Measurements from ENCODE around the gene ITIH4. TPM values are rescaled to one million over a fixed set of nuclear protein-coding genes. Genes with fewer than 3 reads are reported as not detected.

ITIH4 gene
- total RNA-seq, 1 experiment from 2014 or later = 2.4 TPM

DNA sequence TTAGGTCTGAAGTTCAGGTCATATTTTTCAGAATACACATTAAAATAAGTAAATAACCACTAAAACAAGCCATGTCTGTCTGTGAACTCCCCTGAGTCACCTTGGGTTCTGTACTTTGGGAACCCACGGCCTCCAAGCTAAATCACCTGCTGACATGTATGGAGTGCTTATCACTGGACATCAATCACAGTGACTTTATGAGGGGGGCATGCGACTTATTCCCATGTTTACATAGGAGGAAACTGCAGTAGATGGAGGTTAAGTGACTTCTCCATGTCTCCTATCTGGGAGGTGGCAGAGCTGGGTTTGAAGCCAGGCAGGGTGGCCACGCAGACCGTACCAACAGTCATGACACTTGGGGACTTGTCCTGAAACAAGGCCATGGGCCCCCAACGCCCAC lies 8.1 kb downstream of the ITIH4 start (continued):
- no peak for TF ChIP-seq TEAD4 (CRISPR knock-in tag; IDR thresholded peaks at IDR 0.05)
- no peak for TF ChIP-seq ATF1 (CRISPR knock-in tag; IDR thresholded peaks at IDR 0.05)
- TF ChIP-seq, protein P1, sequence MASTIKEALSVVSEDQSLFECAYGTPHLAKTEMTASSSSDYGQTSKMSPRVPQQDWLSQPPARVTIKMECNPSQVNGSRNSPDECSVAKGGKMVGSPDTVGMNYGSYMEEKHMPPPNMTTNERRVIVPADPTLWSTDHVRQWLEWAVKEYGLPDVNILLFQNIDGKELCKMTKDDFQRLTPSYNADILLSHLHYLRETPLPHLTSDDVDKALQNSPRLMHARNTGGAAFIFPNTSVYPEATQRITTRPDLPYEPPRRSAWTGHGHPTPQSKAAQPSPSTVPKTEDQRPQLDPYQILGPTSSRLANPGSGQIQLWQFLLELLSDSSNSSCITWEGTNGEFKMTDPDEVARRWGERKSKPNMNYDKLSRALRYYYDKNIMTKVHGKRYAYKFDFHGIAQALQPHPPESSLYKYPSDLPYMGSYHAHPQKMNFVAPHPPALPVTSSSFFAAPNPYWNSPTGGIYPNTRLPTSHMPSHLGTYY (CRISPR knock-in tag; IDR thresholded peaks at IDR 0.05) = no peak
- no peak for TF ChIP-seq ZNF138 (CRISPR knock-in tag; conservative IDR thresholded peaks at IDR 0.05)
- TF ChIP-seq, protein P2, sequence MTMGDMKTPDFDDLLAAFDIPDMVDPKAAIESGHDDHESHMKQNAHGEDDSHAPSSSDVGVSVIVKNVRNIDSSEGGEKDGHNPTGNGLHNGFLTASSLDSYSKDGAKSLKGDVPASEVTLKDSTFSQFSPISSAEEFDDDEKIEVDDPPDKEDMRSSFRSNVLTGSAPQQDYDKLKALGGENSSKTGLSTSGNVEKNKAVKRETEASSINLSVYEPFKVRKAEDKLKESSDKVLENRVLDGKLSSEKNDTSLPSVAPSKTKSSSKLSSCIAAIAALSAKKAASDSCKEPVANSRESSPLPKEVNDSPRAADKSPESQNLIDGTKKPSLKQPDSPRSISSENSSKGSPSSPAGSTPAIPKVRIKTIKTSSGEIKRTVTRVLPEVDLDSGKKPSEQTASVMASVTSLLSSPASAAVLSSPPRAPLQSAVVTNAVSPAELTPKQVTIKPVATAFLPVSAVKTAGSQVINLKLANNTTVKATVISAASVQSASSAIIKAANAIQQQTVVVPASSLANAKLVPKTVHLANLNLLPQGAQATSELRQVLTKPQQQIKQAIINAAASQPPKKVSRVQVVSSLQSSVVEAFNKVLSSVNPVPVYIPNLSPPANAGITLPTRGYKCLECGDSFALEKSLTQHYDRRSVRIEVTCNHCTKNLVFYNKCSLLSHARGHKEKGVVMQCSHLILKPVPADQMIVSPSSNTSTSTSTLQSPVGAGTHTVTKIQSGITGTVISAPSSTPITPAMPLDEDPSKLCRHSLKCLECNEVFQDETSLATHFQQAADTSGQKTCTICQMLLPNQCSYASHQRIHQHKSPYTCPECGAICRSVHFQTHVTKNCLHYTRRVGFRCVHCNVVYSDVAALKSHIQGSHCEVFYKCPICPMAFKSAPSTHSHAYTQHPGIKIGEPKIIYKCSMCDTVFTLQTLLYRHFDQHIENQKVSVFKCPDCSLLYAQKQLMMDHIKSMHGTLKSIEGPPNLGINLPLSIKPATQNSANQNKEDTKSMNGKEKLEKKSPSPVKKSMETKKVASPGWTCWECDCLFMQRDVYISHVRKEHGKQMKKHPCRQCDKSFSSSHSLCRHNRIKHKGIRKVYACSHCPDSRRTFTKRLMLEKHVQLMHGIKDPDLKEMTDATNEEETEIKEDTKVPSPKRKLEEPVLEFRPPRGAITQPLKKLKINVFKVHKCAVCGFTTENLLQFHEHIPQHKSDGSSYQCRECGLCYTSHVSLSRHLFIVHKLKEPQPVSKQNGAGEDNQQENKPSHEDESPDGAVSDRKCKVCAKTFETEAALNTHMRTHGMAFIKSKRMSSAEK (CRISPR knock-in tag; IDR thresholded peaks at IDR 0.05; ENCODE audit: borderline replicate concordance) = no peak
- no peak for TF ChIP-seq NFE2L1 (CRISPR knock-in tag; IDR thresholded peaks at IDR 0.05)
- no peak for TF ChIP-seq FOXK1 (CRISPR knock-in tag; IDR thresholded peaks at IDR 0.05)
- TF ChIP-seq, protein P3, sequence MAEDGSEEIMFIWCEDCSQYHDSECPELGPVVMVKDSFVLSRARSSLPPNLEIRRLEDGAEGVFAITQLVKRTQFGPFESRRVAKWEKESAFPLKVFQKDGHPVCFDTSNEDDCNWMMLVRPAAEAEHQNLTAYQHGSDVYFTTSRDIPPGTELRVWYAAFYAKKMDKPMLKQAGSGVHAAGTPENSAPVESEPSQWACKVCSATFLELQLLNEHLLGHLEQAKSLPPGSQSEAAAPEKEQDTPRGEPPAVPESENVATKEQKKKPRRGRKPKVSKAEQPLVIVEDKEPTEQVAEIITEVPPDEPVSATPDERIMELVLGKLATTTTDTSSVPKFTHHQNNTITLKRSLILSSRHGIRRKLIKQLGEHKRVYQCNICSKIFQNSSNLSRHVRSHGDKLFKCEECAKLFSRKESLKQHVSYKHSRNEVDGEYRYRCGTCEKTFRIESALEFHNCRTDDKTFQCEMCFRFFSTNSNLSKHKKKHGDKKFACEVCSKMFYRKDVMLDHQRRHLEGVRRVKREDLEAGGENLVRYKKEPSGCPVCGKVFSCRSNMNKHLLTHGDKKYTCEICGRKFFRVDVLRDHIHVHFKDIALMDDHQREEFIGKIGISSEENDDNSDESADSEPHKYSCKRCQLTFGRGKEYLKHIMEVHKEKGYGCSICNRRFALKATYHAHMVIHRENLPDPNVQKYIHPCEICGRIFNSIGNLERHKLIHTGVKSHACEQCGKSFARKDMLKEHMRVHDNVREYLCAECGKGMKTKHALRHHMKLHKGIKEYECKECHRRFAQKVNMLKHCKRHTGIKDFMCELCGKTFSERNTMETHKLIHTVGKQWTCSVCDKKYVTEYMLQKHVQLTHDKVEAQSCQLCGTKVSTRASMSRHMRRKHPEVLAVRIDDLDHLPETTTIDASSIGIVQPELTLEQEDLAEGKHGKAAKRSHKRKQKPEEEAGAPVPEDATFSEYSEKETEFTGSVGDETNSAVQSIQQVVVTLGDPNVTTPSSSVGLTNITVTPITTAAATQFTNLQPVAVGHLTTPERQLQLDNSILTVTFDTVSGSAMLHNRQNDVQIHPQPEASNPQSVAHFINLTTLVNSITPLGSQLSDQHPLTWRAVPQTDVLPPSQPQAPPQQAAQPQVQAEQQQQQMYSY (CRISPR knock-in tag; IDR thresholded peaks at IDR 0.05) = no peak
- no peak for TF ChIP-seq NFYB (CRISPR knock-in tag; conservative IDR thresholded peaks at IDR 0.05; ENCODE audit: low read depth)

DNA sequence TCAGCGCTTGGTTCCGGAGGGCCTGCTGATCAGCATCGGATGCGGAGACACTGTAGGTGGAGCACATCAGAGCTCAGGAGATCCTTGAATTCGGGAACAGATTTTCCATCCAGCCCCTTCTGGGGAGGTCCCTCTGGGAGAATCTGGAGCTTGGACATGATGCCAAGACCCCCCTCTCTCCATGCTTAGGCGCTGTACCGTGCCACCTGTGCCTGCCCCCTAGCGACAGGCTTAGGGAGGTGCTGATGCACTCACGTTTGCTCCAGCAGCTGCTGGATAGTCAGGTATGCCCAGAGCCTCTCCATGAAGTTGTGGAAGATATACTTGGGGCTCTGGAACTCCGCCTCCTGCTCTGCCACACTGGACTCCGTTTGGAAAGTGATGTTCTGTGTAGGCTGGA lies 9.7 kb downstream of the ITIH4 start:
- POLR2A ChIA-PET = no interaction called here
- H3K27ac Mint-ChIP-seq = no peak overlapping the region
- ATAC-seq (peak; percentile 93), DNase-seq (ENCODE audit: low spot score) (peak; percentile 76)
- H3K4me1 Mint-ChIP-seq = peaks cover 12% of the 10 kb centered on the region
- H3K9me3 Mint-ChIP-seq = no peaks in the 10 kb centered on the region
- no peaks in the 10 kb centered on the region for H3K36me3 Mint-ChIP-seq
- no peaks in the 10 kb centered on the region for H3K27me3 Mint-ChIP-seq (ENCODE audit: low read depth)
- CTCF ChIA-PET = interaction anchor here (0.5 to 6.4 kb wide), 57 partner anchors 10 to 879 kb away, joined by 3 to 96 read pairs (median 5); partner anchors contain the start of genes GLT8D1, ITIH3, ITIH4 and MUSTN1
- no peak overlapping the region for H3K4me3 Mint-ChIP-seq
- TF ChIP-seq, protein P4, sequence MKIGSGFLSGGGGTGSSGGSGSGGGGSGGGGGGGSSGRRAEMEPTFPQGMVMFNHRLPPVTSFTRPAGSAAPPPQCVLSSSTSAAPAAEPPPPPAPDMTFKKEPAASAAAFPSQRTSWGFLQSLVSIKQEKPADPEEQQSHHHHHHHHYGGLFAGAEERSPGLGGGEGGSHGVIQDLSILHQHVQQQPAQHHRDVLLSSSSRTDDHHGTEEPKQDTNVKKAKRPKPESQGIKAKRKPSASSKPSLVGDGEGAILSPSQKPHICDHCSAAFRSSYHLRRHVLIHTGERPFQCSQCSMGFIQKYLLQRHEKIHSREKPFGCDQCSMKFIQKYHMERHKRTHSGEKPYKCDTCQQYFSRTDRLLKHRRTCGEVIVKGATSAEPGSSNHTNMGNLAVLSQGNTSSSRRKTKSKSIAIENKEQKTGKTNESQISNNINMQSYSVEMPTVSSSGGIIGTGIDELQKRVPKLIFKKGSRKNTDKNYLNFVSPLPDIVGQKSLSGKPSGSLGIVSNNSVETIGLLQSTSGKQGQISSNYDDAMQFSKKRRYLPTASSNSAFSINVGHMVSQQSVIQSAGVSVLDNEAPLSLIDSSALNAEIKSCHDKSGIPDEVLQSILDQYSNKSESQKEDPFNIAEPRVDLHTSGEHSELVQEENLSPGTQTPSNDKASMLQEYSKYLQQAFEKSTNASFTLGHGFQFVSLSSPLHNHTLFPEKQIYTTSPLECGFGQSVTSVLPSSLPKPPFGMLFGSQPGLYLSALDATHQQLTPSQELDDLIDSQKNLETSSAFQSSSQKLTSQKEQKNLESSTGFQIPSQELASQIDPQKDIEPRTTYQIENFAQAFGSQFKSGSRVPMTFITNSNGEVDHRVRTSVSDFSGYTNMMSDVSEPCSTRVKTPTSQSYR (CRISPR knock-in tag; IDR thresholded peaks at IDR 0.05) = no peak
- peak; percentile 40; the same call in 1 of the 2 replicates for TF ChIP-seq ZNF121 (CRISPR knock-in tag; IDR thresholded peaks at IDR 0.05)
- TF ChIP-seq IRF2 (CRISPR knock-in tag; IDR thresholded peaks at IDR 0.05; ENCODE audit: borderline replicate concordance, low read depth) = no peak
- TF ChIP-seq, protein P5, sequence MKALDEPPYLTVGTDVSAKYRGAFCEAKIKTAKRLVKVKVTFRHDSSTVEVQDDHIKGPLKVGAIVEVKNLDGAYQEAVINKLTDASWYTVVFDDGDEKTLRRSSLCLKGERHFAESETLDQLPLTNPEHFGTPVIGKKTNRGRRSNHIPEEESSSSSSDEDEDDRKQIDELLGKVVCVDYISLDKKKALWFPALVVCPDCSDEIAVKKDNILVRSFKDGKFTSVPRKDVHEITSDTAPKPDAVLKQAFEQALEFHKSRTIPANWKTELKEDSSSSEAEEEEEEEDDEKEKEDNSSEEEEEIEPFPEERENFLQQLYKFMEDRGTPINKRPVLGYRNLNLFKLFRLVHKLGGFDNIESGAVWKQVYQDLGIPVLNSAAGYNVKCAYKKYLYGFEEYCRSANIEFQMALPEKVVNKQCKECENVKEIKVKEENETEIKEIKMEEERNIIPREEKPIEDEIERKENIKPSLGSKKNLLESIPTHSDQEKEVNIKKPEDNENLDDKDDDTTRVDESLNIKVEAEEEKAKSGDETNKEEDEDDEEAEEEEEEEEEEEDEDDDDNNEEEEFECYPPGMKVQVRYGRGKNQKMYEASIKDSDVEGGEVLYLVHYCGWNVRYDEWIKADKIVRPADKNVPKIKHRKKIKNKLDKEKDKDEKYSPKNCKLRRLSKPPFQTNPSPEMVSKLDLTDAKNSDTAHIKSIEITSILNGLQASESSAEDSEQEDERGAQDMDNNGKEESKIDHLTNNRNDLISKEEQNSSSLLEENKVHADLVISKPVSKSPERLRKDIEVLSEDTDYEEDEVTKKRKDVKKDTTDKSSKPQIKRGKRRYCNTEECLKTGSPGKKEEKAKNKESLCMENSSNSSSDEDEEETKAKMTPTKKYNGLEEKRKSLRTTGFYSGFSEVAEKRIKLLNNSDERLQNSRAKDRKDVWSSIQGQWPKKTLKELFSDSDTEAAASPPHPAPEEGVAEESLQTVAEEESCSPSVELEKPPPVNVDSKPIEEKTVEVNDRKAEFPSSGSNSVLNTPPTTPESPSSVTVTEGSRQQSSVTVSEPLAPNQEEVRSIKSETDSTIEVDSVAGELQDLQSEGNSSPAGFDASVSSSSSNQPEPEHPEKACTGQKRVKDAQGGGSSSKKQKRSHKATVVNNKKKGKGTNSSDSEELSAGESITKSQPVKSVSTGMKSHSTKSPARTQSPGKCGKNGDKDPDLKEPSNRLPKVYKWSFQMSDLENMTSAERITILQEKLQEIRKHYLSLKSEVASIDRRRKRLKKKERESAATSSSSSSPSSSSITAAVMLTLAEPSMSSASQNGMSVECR (CRISPR knock-in tag; IDR thresholded peaks at IDR 0.05; ENCODE audit: borderline replicate concordance) = no peak
- TF ChIP-seq, protein P6, sequence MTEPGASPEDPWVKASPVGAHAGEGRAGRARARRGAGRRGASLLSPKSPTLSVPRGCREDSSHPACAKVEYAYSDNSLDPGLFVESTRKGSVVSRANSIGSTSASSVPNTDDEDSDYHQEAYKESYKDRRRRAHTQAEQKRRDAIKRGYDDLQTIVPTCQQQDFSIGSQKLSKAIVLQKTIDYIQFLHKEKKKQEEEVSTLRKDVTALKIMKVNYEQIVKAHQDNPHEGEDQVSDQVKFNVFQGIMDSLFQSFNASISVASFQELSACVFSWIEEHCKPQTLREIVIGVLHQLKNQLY (CRISPR knock-in tag; IDR thresholded peaks at IDR 0.05) = no peak
- no peak for TF ChIP-seq ZNF396 (CRISPR knock-in tag; IDR thresholded peaks at IDR 0.05; ENCODE audit: borderline replicate concordance)
- no peak for TF ChIP-seq TCF7 (CRISPR knock-in tag; IDR thresholded peaks at IDR 0.05; ENCODE audit: low read depth)
